HG03571 (cell line): ENCODE results near the gene IRF5.
"Not testable (repeated sequence)": the region's sequence is repeated elsewhere in the genome, so short reads cannot be mapped to it uniquely, and the experiment has no call there.

Experiments used
- ATAC-seq: cut with Tn5 transposase; IDR thresholded peaks from one replicate; pipeline ENCODE4 v1.9.1; 2021; ENCODE audit not compliant: unreplicated experiment

Gene IRF5

DNA sequence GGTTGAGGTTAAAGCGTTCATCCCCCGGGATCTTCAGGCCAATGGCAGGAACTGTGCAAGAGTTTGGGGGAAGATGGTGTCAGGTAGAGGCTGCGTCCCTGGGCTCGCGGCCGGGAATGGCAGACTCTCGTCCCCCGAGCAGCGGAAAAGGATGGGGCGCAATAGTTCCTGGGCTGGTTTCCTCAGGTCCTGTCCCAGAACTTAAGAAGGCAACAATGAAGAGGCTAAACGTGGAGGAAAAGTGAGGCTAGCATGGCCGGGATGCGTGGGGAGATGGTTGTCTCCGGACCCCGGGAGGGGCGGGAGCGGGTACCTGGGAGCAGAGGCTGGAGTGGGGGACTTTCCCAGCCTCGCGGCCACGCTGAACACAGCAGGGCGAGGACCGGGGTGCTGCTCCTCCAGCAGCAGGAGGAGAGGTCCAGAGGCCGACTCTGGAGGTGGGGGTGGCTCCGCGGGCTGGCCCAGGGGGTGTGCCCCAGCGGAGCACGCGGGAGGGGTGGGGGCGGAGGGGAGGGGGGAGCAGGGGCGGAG lies 882 bp downstream of the IRF5 start:
- peak; percentile 10 for ATAC-seq

DNA sequence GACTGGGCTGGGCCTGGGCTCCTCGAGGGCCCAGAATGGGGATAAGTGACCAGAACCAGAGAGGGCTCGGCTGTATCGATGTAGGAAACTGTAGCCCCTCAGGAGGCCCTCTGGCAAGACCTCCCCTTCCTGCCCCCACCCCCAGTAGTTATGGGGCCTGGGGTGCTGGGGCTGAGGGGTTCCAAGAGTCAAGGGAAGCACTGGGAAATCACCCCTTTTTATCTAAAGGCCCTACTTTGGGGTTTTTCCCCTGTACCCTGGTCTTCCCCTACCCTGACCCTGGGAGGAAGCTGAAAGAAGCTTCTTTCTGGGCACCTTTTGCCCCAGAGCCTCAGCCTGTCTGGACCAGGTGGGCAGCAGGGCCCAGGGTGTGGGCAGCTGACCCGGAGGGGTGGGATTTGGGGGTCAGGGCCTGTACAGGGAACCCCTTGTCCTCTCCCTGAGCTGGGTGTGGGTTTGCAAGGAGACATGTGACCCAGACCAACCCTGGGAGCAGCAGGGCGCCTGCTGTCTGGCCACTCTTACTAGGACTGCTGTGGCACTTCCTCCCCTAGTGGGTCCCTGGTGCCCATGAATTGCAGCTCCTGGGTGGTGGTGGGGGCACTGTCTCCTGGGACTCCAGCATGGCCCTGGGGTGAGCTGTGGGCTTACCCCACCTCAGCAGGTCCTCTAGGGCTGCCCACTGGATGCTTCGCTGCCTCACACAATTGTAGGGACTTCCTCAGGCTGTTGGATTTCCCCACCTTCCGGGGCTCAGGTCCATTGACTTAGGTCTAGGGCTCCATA lies 1.5 kb downstream of the IRF5 start:
- ATAC-seq, result peak; percentile 15

DNA sequence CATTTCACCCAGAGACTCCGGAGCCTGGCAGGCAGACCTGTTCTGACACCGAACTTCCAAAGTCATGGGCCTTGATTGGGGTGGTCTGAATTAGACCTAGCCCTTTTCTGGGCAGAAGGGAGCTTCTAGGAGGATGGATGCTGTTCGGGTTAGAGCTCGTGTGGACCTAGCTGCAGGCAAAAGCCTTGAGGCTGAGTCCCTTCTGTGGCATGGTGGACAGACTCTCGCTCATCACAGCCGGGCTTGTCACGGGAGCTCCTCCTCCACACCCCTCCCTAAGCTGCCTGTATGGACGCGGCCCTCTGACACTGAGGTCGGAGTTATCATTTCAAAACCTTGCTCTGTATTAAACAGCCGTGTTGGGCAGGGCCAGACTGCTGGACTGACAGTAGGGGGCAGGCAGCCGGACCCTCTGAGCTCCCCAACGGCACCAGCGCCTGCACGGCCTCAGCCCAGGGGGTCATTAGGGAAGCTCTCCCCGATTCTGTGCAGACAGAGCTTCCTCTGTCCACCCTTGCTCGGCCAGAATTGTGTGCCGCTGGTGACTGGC lies 2.2 kb downstream of the IRF5 start:
- peak; percentile 15 for ATAC-seq

DNA sequence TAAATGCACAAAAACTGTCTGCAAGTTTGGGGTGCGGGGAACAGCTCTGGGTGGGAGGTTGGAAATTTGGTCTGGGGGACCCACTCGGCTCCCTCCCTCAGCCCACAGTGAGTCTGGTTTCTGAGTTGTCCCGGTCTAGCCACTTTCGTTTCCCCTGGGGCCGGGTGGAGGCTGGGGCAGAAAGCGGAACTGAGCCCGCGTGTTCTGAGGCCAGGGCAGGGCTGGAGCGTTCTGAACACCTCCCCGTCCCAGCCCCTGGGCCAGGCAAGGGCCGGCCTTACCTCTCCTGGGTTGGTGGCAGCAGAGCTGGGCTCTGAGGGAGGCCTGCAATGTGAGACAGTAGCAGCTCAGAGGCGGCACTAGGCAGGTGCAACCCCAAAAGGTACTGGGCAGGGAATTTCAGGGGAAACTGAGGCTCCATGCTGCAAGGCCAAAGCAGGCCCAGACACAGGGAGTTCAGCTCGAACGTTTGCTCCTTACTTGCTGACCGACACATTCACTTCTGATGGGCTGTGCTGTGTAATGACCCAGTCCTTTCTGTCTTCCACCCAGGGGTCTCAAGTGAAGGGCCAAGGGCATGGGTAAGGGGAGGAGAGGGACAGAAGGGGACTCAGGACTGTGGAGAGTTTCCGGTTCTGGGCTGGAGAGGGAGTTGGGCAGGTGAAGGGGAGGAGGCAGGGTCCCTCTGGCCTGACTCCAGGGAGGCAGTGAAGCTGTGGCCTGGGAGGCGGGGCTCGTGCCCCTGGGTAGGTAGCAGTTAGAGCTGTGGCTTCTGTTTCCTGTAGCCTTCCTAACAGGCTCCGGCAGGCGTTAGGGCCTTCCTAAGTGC lies 3.0 kb downstream of the IRF5 start:
- ATAC-seq, result peak; percentile 47

DNA sequence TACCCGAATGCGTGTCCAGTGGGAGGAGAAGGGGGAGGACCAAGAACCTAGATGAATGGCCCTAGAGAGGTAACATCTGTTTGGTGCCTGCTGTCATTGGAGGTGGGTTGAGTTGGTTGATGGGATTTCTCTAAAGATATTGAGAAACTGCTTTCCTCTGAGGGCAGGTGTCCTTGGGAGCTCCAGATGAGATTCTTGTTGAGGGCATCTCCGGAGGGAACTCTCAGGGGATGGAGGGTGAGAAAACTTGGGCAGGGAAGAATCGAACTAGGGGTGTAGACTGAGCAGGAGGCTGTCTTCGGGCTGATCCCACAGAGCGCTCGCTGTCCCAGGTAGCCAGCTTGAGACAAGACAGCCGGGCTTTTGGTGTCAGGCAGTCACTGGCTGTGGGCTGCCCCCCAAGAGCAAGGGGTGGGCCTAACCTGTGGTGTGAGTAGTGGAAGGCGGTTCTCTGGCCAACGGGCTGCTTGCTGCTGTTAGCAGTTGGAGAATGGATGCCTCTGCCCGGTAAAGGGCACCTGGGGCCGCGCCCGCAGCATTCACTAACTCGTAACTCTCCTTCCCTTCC lies 3.7 kb downstream of the IRF5 start:
- no peak for ATAC-seq

DNA sequence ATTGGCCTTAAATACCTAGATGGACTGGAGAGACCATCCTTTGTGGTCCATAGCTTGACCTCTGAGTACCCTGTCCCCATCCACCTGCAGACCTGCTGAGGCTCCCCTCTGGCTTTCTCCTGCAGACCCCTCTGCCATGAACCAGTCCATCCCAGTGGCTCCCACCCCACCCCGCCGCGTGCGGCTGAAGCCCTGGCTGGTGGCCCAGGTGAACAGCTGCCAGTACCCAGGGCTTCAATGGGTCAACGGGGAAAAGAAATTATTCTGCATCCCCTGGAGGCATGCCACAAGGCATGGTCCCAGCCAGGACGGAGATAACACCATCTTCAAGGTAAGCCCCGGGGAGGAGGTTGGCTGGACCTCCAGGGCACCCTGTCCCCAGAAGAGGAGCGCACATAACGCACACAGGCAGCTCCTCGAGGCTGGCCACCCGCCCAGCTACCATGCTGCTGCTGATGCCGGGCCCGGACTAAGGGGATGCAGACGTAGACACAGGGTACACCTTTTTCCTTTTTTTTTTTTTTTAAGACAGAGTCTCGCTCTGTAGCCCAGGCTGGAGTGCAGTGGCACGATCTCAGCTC lies 4.3 kb downstream of the IRF5 start:
- no peak for ATAC-seq

DNA sequence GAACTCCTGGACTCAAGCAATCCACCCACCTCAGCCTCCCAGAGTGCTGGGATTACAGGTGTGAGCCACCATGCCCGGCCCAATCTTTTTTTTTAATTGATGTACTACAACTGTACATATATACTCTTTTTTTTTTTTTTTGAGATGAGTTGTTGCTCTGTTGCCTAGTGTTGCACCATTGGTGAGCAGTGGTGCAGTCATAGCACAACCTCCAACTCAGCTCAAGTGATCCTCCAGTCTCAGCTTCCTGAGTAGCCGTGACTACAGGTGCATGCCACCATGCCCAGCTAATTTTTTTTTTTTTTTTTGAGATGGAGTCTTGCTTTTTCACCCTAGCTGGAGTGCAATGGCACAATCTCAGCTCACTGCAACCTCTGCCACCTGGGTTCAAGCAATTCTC lies 5.5 kb downstream of the IRF5 start:
- not testable (repeated sequence) for ATAC-seq

DNA sequence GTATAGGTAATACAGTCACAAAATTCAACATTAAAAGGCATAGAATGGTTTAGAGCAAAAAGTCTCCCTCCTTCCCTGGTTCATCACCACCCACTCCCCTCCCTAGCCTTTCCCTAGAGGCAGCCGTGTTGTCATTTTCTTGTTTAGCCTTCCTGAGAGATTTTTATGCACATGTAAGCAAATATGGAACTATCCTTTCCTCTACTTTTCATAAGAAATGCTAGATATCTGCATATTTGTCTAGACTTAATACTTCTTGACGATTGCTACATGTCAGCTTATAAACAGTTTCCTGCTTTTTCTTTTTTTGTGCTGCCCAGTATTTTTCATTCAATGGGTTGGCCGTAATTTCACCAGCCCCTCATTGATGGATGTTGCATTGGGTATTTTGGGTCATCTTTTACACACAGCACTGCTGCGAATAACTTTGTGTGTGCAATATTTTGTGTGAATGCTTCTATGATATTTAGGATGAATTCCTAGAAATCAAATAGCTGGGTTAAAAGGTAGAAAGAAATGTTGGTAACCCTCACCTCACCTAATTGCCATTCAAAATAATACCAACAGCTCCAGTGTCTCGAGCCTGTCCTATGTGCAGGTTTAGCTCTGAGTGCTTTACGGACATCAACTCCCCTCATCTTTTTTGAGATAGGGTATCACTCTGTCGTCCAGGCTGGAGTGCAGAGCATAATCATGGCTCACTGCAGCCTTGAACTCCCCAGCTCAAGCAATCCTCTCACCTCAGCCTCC lies 6.9 kb downstream of the IRF5 start:
- ATAC-seq, result no peak

DNA sequence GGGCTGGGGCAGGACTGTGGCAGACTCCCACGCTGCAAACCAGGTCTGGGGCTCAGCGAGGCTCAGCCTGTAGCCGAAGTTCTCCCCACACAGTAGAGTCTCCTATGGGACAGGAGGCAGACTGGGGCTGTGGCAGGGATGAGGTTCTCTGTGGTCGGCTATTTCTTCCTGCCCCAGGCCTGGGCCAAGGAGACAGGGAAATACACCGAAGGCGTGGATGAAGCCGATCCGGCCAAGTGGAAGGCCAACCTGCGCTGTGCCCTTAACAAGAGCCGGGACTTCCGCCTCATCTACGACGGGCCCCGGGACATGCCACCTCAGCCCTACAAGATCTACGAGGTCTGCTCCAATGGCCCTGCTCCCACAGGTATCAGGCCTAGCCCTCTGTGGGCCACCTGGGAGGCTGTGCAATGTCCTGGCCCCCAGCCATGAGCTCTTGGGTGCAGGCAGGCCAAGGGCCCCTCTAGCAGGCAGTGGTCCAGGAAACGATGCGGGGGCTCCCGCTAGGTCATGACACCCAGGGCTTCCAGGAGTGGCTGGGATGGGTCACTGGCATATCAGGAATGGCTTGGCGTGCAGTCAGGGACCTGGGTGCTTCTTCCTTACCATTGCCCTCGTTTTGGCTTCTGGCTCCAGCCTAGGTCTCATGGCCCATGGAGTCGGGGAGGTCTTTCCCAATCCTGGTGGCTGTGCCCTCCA lies 8.1 kb downstream of the IRF5 start:
- no peak for ATAC-seq

DNA sequence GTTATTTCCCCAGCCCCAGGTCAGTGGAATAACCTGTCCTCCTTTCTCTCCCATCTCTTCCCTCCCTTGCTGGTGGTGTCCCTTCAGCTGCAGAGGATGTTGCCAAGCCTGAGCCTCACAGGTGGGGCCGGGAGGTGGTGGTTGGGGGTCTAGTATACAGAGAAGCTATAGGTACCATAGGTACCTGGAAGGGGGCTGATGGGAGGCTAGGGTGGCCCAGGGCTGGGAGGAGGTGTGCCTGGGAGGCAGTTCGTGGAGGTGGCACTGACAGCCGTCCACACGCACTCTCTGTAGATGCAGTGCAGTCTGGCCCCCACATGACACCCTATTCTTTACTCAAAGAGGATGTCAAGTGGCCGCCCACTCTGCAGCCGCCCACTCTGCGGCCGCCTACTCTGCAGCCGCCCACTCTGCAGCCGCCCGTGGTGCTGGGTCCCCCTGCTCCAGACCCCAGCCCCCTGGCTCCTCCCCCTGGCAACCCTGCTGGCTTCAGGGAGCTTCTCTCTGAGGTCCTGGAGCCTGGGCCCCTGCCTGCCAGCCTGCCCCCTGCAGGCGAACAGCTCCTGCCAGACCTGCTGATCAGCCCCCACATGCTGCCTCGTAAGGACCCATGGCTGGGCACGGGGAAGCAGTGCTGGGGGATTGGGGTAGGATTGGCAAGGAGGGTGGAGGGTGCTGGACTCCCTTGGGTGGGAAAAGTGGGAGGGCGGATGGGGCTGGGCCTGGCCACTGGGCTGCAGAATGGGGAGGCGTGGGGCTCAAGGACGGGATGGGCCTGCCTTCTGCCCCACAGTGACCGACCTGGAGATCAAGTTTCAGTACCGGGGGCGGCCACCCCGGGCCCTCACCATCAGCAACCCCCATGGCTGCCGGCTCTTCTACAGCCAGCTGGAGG lies 9.5 kb downstream of the IRF5 start:
- no peak for ATAC-seq

DNA sequence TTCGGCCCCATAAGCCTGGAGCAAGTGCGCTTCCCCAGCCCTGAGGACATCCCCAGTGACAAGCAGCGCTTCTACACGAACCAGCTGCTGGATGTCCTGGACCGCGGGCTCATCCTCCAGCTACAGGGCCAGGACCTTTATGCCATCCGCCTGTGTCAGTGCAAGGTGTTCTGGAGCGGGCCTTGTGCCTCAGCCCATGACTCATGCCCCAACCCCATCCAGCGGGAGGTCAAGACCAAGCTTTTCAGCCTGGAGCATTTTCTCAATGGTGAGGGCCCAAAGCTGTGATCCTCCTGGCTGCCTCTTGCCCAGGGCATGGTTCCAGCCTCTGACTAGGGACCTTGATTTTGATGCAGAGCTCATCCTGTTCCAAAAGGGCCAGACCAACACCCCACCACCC lies 10.1 kb downstream of the IRF5 start:
- ATAC-seq, result no peak

DNA sequence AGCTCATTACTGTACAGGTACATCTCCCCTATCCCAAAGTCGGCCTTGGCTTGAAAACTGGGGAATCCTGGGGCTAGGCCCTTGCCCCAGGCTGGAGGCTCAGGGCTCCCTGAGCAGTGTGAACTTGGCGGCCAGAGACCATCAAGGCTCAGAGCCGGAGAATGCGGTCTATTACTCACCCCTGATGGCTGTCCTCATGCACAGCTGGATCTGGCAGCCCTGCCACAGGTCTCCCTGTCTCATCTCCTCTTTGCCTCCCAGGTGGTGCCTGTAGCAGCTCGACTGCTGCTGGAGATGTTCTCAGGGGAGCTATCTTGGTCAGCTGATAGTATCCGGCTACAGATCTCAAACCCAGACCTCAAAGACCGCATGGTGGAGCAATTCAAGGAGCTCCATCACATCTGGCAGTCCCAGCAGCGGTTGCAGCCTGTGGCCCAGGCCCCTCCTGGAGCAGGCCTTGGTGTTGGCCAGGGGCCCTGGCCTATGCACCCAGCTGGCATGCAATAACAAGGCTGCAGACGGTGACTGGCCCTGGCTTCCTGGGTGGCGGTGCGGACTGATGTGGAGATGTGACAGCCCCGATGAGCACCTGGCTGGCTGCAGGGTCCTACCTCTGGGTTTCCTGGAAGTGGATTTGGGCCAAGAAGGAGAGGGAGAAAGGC lies 10.7 kb downstream of the IRF5 start:
- ATAC-seq, result no peak

DNA sequence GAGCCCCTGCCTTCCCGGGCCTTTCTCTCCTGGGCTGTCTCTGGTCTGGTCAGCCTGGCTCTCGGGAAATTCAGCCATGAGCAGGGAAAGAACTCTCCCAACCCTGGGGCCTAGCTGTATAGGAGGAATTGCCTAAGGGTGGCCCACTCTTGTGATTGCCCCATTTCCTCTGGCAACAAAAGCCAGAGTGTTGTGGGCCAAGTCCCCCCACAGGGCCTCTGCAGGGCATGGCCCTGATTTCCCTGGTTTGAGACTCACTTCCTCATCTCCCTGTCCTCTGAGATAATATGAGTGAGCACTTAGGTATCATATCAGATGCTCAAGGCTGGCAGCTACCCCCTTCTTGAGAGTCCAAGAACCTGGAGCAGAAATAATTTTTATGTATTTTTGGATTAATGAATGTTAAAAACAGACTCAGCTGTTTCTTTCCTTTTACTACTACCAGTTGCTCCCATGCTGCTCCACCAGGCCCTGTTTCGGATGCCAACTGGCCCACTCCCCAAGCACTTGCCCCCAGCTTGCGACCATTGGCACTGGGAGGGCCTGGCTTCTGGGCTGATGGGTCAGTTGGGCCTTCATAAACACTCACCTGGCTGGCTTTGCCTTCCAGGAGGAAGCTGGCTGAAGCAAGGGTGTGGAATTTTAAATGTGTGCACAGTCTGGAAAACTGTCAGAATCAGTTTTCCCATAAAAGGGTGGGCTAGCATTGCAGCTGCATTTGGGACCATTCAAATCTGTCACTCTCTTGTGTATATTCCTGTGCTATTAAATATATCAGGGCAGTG lies 11.4 kb downstream of the IRF5 start:
- ATAC-seq, result no peak

DNA sequence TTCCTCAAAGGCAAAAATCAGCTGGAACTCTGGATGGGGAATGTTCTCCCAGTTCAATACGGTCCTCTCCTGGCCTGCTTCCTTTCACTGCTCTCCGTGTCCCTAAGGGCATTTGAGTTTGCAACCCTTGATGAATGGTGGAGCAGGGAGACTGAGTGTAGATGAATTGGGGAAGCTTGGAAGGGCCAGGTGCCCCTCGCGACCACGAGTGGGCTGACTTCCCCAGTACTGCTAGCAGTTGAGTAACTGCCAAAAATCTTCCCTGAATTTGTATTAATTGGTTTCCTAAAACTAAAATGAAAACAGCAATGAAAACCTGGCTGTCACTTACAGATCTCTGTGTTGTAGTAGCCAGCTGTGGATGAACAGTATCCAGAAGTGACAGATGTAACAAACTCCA lies 13.6 kb downstream of the IRF5 start:
- no peak for ATAC-seq

DNA sequence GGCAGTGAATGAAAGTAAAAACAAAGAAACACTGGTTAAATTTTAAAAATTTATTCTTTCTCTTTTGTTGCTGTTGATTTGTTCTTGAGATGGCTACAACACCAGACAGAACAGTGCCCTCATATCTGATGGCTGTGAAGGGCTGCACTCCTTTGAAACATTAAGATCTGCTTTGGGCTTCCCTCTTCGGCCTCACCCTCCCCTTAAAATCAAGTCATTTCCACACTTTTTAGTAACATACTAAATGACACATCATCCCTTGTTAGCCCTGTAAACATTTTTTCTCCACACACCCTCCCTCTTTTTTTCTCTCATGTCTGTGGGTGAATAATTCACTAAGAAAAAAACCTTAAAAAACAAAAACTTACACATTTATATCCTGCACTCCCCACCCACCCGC lies 16.4 kb downstream of the IRF5 start:
- ATAC-seq, result no peak

DNA sequence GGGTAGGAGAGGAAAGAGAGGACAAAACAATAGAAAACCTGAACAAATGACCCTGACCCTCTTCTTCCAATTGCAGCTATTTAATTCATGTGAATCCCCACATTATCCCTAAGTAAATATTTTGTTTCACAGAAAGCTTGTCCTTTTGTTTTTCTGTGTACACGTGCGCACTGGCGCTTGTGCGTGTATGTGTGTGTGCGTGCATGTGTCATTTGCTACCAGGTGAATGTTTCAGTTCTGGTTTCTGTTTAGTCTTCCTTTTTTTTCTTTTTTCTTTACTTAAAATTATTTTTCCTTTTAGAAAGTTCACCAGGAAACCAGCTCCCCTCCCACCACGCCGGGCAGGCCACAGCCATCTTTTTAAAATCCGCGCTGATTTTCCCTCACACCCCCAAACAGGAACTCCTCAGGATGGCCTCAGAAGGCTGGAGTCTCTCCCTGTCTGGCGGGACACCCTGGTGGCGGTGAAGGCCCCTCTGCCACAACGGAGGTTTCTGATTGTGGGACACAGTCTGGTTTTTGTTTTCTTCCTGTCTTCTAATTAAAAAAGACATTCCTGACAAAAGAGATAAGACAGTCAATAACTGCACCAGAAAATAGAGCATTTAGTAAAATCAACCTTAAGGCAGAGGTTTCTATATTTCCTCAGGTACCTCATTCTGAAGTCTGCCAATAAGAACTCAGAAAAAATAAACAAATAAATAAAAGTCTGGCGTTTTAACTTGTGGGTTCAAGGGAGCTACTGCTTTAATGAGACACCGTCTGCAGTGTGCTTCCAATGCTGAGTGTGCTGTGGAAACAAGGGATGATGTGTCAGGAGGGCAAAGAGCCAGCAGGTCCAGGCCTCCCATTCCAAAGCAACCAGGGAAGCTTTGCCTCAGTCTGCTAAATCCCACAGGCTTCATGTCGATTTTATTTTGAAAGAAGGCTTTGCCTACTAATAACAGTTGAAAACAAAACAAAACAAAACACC lies 17.4 kb downstream of the IRF5 start:
- no peak for ATAC-seq
